A673 (cell line): ENCODE measurements around the gene OPRM1. TPM values are rescaled to one million over a fixed set of nuclear protein-coding genes. Genes with fewer than 3 reads are reported as not detected.
"Not testable (repeated sequence)": the region's sequence is repeated elsewhere in the genome, so short reads cannot be mapped to it uniquely, and the experiment has no call there.

Source experiments
- BruUV-seq: library from RNA; stranded (reverse); fragments of 400-500 nt; replicated peaks from 2 replicates; lab custom pipeline; 2021; lab: Mats Ljungman, UMichigan
- CTCF ChIA-PET: fragments of 300-600 bp; sonication (Branson Sonifier 250); formaldehyde crosslinking; loops from one replicate; lab custom pipeline; 2022; ENCODE audit warnings: antibody characterized with exemption; lab: Charles Lee
- POLR2A ChIA-PET: fragments of 300-600 bp; sonication (Branson Sonifier 250); formaldehyde crosslinking; loops from one replicate; lab custom pipeline; 2022; ENCODE audit warnings: antibody characterized with exemption; ENCODE audit not compliant: low non-redundant PET; lab: Charles Lee
- DNase-seq: peaks from one replicate; pipeline ENCODE4 v3.0.0-alpha.2; 2015; ENCODE audit warnings: low spot score
- H3K27ac ChIP-seq: fragments of 200-600 bp; sonication (generic); 2 replicates; pipeline ENCODE4 v1.5.1; 2016; ENCODE audit warnings: mixed run types, low read depth, mild to moderate bottlenecking, mixed read lengths, antibody characterized with exemption, low read length; ENCODE audit not compliant: poor library complexity, severe bottlenecking
- H3K27me3 ChIP-seq: fragments of 200-600 bp; sonication (generic); replicated peaks from 2 replicates; pipeline ENCODE4 v1.6.1; 2017; ENCODE audit warnings: mixed run types, low read depth, mild to moderate bottlenecking, mixed read lengths, antibody characterized with exemption, low read length; ENCODE audit not compliant: insufficient read depth, poor library complexity
- H3K36me3 ChIP-seq: fragments of 200-600 bp; sonication (generic); 2 replicates; pipeline ENCODE4 v1.6.1; 2016; ENCODE audit warnings: mixed run types, mild to moderate bottlenecking, mixed read lengths, antibody characterized with exemption, low read length; ENCODE audit not compliant: insufficient read depth, poor library complexity, severe bottlenecking
- H3K4me1 ChIP-seq: fragments of 200-600 bp; sonication (generic); 2 replicates; pipeline ENCODE4 v1.6.1; 2017; ENCODE audit warnings: mixed run types, mild to moderate bottlenecking, mixed read lengths, antibody characterized with exemption, low read length; ENCODE audit not compliant: insufficient read depth, poor library complexity, severe bottlenecking
- H3K4me3 ChIP-seq: fragments of 200-600 bp; sonication (generic); 2 replicates; pipeline ENCODE4 v1.5.1; 2016; ENCODE audit warnings: low read depth, mixed run types, mild to moderate bottlenecking, mixed read lengths, low read length; ENCODE audit not compliant: poor library complexity, severe bottlenecking
- H3K9me3 ChIP-seq: fragments of 200-600 bp; sonication (generic); 2 replicates; pipeline ENCODE4 v1.6.1; 2016; ENCODE audit warnings: mixed run types, low read depth, mild to moderate bottlenecking, mixed read lengths, antibody characterized with exemption, low read length; ENCODE audit not compliant: poor library complexity, severe bottlenecking
- EZH2 ChIP-seq: fragments of 200-600 bp; sonication (generic); IDR thresholded peaks from 2 replicates; pipeline ENCODE4 v1.6.1; 2017; ENCODE audit warnings: borderline replicate concordance, low read depth, mild to moderate bottlenecking, mixed read lengths, antibody characterized with exemption, low read length; ENCODE audit not compliant: poor library complexity, severe bottlenecking
- intact Hi-C: fragments of 100-400 bp; cut with micrococcal nuclease; formaldehyde crosslinking; loops from one replicate; pipeline ENCODE4 v1.10.0; 2022; ENCODE audit not compliant: unreplicated experiment
- total RNA-seq: library from RNA; stranded (reverse); gene quantifications from 2 replicates; pipeline ENCODE4 v1.2.3, GENCODE V29; 2021
- TF ChIP-seq, protein P1 (sequence below): fragments of 300-800, 200-600 bp; sonication (generic); conservative IDR thresholded peaks from 2 replicates; pipeline ENCODE4 v1.5.1; 2017; ENCODE audit warnings: low read depth, mild to moderate bottlenecking, antibody characterized with exemption, low read length, moderate library complexity, mixed read lengths

Gene OPRM1
- total RNA-seq, 1 experiment from 2014 or later = not detected

DNA sequence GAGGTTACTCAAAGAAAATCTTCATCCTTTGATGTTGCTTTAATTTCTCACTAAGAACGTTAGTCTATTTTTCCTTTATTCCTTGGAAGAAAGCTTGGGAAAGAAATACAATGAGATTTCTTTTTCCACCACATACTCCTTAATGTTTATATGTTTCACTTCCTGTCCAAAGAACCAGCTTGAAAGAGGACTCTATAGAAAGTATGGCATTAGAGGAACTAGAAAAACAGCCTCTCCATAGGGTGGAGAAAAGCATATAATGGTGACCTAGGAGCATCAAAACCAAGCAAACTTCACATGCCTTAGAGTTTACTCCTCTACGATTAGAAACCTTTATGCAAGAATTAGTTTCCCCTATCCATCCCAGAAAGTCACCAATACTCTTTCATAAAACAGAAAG, 131.1 kb downstream of the OPRM1 start:
- CTCF ChIA-PET = no interaction called here
- POLR2A ChIA-PET = no interaction called here
- intact Hi-C loops = no loop called here
- Histone ChIP-seq H3K36me3 (no peaks in the 10 kb centered on the region), H3K4me3 (no peak overlapping the region), H3K27me3 (no peaks in the 10 kb centered on the region), H3K9me3 (no peaks in the 10 kb centered on the region), H3K4me1 (no peaks in the 10 kb centered on the region), H3K27ac (no peak overlapping the region)
- TF ChIP-seq, protein P1, sequence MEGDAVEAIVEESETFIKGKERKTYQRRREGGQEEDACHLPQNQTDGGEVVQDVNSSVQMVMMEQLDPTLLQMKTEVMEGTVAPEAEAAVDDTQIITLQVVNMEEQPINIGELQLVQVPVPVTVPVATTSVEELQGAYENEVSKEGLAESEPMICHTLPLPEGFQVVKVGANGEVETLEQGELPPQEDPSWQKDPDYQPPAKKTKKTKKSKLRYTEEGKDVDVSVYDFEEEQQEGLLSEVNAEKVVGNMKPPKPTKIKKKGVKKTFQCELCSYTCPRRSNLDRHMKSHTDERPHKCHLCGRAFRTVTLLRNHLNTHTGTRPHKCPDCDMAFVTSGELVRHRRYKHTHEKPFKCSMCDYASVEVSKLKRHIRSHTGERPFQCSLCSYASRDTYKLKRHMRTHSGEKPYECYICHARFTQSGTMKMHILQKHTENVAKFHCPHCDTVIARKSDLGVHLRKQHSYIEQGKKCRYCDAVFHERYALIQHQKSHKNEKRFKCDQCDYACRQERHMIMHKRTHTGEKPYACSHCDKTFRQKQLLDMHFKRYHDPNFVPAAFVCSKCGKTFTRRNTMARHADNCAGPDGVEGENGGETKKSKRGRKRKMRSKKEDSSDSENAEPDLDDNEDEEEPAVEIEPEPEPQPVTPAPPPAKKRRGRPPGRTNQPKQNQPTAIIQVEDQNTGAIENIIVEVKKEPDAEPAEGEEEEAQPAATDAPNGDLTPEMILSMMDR = no peak
- no peak for TF ChIP-seq EZH2
- DNase-seq = no peak
- BruUV-seq = no TSS peak

DNA sequence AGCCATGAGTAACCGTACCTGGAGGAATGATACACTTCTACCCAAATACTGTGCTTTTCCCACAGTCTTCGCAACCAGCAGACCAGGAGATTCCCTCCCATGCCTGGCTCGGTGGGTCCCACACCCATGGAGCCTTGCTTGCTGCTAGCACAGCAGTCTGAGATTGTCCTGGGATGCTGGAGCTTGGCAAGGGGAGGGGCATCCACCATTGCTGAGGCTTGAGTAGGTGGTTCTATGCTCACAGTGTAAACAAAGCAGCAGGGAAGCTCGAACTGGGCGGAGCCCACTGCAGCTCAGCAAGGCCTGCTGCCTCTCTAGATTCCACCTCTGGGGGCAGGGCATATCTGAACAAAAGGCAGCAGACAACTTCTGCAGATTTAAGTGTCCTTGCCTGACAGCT, 133.4 kb downstream of the OPRM1 start:
- H3K4me1 ChIP-seq, BruUV-seq, H3K4me3 ChIP-seq, H3K27me3 ChIP-seq, intact Hi-C loops, H3K27ac ChIP-seq, H3K9me3 ChIP-seq, POLR2A ChIA-PET, DNase-seq, H3K36me3 ChIP-seq: not testable (repeated sequence)
- CTCF ChIA-PET = interaction anchor here (0.7 kb wide), 1 partner anchor 105 kb away, joined by 3 read pairs; no protein-coding TSS in a partner anchor

DNA sequence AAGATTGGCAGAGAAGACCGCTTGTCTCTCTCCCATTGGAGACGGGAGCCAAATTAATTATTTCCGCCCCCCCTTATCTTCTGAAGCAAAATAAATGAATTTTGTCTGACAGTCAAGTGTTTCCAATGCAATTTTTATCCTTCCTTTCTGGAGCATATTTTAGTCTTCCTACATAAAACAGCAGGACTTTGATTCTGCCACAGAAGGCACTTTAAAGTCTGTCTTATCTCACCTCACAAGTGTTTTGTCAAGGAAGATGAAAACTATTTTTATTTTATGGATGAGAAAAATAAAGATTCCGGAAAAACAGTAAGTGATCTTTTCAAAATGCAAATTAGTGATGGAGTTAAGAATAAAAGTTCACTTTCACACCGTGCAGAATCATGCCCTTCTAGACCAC, 140.4 kb downstream of the OPRM1 start:
- ChIA-PET CTCF (no interaction called here), POLR2A (no interaction called here)
- H3K27me3 ChIP-seq = no peaks in the 10 kb centered on the region
- intact Hi-C loops = no loop called here
- H3K4me1 ChIP-seq = no peaks in the 10 kb centered on the region
- no peak overlapping the region for H3K27ac ChIP-seq
- no peaks in the 10 kb centered on the region for H3K9me3 ChIP-seq
- no peaks in the 10 kb centered on the region for H3K36me3 ChIP-seq
- no TSS peak for BruUV-seq
- DNase-seq = no peak
- no peak overlapping the region for H3K4me3 ChIP-seq
- TF ChIP-seq, protein P1 = no peak
- no peak for TF ChIP-seq EZH2

DNA sequence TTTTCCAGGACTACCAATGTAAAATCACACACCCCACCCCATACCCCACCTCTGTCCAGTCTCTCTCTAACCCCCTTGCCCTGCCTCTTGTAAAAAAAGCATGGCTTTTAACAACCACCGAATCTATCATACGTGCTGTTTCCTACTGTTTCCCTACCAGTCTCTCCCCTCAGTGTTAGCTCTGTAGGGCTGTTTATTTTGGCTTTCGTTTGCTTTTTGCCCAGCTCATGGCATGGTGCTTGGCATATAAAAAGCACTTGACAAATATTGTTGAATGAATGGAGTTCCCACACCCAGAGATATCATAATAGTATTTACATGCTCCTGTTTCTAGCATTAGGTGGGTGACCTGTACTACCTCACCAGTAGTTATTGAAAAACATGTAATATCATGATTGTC, 148.2 kb downstream of the OPRM1 start:
- no TSS peak for BruUV-seq
- no peak for TF ChIP-seq EZH2
- TF ChIP-seq, protein P1 = no peak
- no peaks in the 10 kb centered on the region for H3K27me3 ChIP-seq
- no peaks in the 10 kb centered on the region for H3K36me3 ChIP-seq
- POLR2A ChIA-PET = no interaction called here
- CTCF ChIA-PET = no interaction called here
- H3K4me1 ChIP-seq = no peaks in the 10 kb centered on the region
- no peak overlapping the region for H3K4me3 ChIP-seq
- no peak overlapping the region for H3K27ac ChIP-seq
- no peaks in the 10 kb centered on the region for H3K9me3 ChIP-seq
- intact Hi-C loops = no loop called here
- DNase-seq = no peak
